Fibroblast of skin of abdomen (primary cell): ENCODE data around the gene UNC13B.

Source experiments
- DNase-seq: peaks from one replicate; pipeline ENCODE4 v3.0.0-alpha.2; 2013

UNC13B gene

DNA sequence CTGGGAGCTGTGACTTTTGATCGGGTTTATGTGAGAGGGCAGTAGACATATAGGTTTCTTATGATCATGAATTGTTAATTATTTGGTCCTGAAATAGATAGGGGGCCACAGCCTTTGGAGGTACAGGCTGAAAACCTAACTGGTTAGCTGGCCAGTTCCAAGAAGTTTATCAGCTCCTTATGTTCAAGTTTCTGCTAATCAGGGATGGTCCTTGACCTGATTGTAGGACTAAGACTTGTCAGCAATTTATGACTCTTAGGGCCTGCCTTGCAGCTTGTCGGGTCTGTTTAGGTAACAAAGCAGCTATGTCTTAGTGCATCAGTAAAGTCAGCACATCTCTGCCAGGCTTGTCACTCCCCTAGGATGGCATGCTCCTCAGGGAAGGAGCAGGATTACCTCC lies 176.3 kb downstream of the UNC13B start:
- DNase-seq = no peak

DNA sequence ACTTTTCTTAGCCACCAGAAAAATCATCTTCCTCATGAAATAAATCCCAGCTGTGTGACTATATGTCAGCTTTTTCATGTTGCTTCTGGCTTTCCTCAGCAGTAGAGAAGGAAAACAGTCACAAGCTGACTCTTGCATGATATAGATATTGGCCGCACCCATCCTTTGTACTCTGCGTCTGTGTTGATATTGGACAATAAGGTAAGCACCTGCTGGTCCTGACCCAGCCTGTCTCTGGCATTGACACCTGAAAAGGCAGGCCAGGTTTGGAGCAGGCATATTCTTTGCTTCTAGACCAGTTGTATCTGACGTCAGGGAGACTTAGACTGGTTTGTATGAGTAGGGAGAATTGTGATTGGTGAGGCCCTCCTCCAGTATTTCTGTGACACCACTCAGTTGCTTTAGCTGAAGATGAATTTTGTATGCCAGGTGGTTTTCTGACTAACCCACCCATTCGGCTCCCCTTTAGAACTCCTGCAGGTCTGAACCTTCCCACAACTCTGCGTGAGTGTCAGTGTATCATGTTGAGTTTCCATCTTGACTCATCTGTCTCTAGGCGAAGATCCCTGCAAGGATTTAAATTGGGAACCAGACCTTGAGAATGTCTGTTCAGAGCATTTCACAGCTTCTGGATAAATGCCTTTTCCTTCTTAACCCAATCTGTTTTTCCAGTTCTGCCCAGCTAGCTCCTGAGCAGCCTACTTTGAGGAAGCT lies 176.9 kb downstream of the UNC13B start:
- DNase-seq = no peak

DNA sequence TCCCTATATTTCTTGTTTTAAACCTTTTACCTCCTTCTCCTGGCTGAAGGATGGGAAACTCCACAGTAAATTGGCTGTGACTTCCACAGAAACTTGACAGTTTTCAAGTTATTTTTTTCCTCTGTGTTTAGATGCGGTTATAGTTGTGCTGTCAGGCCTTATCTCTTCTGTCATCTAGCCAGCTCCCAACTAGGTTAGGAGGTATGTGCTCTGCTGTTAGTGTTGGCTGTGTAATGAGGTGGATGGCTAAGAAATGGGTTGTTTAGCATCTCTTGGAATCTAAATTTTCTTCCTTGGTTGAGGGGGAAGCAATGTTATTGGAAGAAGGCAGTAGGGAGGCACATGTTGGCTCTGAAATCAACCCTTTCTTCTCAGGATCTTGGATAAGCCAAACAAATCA lies 178.2 kb downstream of the UNC13B start:
- DNase-seq = peak; percentile 26

GRCh38 chr9:35341021-35341420 lies 179.2 kb downstream of the UNC13B start:
- no peak for DNase-seq

- DNase-seq = peak; percentile 79
Observed at GRCh38 chr9:35341585-35341984, 179.8 kb downstream of the UNC13B start.

DNA sequence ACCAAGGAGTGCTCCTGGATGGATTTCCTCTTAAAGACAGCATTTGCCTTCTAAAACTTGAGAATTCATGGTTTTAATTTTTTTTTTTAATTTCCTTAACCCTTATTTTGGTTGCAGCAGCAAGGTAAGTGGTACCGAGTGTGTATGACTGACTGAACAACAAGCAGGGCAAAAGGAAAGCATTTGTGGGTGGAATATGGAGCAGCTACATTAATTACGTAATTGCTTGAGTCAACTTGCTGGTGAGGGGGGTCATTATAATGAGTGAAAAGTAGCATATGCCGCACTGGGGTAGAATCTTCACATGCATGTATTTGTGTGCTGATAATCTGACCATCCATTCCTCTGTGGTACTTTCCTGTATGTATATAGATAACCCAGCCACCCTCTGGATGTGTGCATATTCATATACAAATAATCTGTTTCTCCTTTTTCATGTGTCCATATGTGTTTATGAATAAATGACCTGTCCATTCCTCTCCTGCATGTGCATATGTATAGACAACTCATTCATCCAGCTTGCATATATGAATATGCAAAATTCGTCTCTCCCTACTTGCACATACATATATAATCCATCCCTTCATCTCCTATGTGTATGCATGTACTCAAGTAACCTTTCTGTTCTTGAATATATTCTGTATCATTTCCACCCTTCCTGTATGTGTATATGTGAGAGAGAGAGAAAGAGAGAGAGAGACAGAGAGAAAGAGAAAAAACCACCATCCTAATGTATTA lies 180.6 kb downstream of the UNC13B start:
- peak; percentile 25 for DNase-seq

- no peak for DNase-seq
Observed at GRCh38 chr9:35348109-35348508, 186.3 kb downstream of the UNC13B start.

DNA sequence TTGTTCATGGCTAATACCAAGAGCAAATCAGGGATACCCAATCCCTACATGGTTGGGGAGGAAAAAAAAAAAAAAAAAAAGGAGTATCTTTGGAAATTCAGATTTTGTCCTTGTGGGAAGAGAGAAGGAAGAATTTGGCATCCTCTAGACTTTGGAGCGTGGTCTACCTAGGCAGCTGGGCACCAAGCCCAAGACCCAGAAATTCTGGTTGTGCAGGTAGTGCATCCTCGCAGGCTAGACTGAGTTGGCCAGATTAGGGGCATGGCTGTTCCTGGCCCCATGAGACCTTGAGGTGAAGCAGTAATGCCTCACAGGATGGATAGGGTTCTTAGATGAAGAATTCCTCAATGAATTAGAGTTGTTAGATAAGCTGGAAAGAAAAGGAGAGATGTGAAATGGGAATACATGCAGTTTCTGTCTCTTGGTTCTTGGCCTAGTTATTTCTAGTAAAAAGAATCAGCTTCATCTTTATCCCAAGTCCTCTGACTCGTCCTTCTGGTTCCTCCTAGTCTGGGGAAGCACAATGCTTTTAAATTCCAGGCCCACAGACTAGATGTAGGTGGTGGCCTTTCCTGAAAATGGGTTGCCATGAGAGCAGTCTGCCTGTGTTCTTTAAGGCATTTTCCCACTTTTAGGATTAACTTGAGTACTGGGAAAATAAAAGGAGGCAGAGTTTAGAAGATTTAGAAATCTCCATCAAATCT lies 187.6 kb downstream of the UNC13B start:
- no peak for DNase-seq

DNA sequence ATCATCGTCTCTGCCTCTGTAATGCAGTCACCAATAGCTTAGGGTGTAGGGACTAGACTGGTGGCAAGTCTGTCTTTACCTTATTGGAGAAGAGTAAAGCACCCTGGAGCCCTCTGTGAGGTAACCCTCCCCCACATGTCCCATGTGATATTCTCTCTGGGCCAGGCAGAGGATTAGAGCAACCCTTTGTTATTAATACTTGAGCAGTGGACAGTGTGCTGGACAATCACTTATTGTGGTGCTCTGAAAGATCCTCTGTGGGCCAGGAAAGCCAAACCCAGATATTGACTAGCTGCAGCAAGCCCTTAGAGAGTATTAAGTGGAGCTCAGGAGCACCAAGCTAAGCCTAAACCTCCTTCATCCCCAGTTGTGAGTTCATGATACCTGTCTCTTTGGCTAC lies 188.4 kb downstream of the UNC13B start:
- no peak for DNase-seq

- DNase-seq = peak; percentile 58
Observed at GRCh38 chr9:35350827-35351549, 189.2 kb downstream of the UNC13B start.

DNA sequence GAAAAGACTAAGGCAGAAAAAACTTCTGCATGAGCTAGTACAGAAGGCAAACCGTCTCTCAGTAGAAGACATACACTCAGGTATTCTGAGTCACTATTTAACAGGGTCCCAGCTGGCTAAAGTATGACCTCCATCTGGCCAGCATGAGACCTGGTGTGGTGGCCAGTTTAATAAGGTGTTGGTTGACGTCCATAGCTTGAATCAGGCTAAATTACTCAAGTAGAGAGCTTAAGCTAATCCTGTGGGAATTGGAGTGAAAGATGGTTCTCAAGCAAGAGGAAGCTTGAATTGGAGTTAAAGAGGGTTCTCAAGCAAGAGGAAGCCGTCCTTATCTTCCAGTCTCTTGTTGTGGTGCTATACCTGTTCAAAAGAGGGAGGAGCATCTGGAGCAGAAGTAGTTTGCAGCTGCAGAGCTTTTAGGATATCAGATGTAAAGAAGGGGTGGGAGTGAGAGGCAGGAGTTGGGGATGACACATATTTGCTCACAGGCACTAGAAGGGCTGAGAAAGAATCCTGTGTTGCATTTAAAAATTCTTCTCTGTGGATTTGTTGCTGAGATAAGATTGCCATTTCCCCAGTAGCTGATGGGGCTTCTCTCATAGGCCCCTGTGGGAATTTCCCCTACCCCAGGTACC lies 192.0 kb downstream of the UNC13B start:
- no peak for DNase-seq

GRCh38 chr9:35355939-35356338 lies 194.1 kb downstream of the UNC13B start:
- DNase-seq = no peak

GRCh38 chr9:35357116-35357515 lies 195.3 kb downstream of the UNC13B start:
- peak; percentile 31 for DNase-seq

- DNase-seq = no peak
Observed at GRCh38 chr9:35357826-35358225, 196.0 kb downstream of the UNC13B start.

GRCh38 chr9:35364817-35365585 lies 203.2 kb downstream of the UNC13B start:
- DNase-seq = no peak

GRCh38 chr9:35366627-35367026 lies 204.8 kb downstream of the UNC13B start:
- DNase-seq = no peak

DNA sequence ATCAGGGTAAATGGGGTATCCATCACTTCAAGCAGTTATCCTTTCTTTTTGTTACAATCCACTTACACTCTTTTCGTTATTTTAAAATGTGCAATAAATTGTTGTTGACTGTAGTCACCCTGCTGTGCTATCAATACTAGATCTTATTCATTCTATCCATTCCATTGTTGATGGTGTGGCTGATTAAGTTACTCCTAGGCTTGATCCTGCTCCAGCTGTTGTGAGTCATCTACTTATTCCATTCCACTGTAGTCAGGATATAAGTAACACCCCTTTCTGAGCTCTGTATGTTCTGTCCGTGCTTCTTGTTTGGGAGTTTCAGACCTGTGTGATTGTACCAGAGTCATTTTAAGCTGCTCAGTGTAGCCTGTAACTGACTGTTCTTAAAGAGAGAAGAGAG lies 205.6 kb downstream of the UNC13B start:
- peak; percentile 95 for DNase-seq

DNA sequence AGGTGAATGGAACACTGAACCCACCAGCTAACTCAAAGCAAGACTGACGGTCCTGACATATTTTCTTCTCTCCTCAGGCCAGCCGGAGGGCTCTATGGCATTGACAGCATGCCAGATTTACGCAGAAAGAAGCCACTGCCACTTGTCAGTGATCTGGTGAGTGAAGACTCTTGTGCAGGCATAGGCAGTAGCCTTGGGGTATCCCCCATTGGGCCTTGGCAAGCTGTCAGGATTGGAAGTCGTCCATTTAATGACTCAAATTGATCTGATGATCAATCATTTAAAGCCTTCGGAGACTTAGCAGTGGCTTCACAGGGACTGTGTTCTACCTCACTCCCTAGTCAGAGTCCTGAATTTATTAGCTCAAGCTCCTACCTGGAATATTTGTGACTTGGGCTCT lies 208.4 kb downstream of the UNC13B start:
- no peak for DNase-seq

DNA sequence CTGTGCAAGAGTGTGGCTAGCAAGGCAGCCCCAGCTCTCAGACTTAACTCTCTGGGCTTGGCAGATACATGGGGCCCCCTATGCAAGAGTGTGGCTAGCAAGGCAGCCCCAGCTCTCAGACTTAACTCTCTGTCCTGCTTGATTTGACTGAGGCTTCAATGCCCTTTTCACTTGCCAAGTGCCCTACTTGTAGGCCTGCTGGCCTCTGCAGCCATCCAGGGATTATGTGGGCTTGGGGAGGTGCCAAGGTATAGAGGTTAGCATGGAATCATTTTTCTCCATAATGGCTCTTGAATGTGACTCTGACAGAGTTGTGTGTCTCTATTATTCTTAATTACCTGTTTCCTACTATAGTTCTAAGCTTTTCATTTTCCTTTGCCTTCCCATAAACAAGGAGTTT lies 212.6 kb downstream of the UNC13B start:
- DNase-seq = no peak

DNA sequence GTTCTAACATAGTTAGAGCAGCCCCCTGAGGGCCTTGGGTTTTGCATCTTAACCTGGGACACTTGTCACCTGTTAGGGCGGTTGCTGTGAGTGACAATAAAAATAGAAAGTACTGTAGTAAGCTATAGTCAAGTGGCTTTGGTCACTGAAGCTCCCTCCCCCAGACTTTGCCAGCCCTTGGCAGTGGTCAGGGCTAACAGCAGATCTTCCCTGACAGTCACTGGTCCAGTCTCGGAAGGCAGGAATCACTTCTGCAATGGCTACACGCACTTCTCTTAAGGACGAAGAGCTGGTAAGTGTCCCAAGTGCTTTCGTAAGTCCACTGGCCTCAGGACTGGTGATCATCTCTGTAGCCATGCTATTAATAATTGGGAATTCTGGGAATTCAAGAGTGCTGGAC lies 213.1 kb downstream of the UNC13B start:
- no peak for DNase-seq

DNA sequence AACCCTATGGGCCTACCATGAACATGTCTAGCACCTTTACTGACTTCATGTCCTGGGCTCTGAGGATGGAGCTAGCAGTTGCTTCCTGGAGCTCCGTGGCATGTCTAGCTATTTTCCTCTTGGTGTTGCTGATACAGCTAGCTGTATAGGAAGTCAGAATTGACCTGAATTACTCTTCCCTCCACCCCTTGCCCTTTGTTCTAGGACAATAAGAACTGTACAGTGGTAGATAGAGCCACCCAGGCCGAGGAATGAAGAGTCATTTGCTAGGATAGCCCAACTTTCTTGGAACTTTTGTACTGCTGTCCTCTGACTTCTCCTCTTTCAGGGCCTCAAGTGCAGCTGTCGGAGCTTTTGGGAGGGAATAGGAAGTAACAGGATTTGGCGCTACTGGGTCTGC lies 218.2 kb downstream of the UNC13B start:
- no peak for DNase-seq

- no peak for DNase-seq
Observed at GRCh38 chr9:35380619-35381018, 218.8 kb downstream of the UNC13B start.
